Measurements from ENCODE around the gene RPAP3. TPM values are rescaled to one million over a fixed set of nuclear protein-coding genes. Genes with fewer than 3 reads are reported as not detected.

The RPAP3 gene
- total RNA-seq, 1 experiment from 2014 or later: 22.5 TPM

DNA sequence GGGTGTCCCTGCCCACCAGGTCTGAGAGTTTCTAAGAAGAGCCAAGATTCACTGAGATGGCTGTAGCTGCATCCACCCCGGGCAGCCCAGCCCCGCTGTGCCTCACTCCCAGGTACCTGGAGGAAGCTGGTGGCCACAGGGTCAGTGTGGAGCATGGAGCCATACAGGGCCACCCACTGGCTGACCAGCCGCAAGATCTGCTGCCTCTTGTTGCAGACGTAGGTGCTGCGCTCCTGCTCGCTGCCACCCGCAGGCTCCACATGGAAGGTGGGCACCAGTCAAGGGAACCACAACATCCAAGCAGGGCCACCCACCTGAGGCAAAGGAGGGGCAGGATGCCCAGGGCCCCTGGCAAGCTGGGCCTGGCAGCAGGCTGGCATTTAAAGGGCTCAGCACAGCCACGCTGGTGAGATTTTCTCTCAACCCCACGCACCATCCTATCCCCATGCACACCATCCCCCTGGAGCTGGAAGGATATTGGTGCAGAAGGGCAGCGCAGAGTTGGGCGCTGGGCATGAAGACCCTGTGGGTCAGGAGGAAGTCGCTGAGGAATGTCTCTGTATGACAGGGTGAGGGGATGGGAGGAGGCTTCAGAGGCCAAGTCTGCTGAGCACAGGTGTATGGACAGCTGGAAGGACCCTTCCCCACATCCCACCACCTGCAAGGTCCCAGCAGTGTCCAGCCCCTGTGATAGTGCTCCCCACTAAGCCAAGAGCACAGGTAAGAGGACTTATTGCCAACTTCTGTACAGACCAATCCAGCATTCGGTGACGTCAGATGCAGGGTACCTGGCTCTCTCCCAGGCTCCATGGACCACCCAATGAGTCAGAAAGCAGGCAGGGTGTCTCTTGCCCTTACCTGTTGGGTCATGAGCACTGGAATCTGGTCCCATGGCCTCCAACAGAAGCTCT, 42.0 kb upstream of the RPAP3 start:
- Mint-ChIP-seq H3K4me1 (ENCODE audit: insufficient read depth, unreplicated experiment) (peaks cover 10% of the 10 kb centered on the region), H3K27me3 (ENCODE audit: insufficient read depth, unreplicated experiment) (peaks cover 17% of the 10 kb centered on the region), H3K4me3 (ENCODE audit: unreplicated experiment) (no peak overlapping the region), H3K36me3 (ENCODE audit: insufficient read depth, unreplicated experiment) (peaks cover 6% of the 10 kb centered on the region), H3K9me3 (ENCODE audit: unreplicated experiment) (no peaks in the 10 kb centered on the region), H3K27ac (ENCODE audit: low read depth, unreplicated experiment) (no peak overlapping the region)
- POLR2A ChIA-PET: no interaction called here
- BruUV-seq (replicated peaks): no TSS peak
- TF ChIP-seq, protein P1, sequence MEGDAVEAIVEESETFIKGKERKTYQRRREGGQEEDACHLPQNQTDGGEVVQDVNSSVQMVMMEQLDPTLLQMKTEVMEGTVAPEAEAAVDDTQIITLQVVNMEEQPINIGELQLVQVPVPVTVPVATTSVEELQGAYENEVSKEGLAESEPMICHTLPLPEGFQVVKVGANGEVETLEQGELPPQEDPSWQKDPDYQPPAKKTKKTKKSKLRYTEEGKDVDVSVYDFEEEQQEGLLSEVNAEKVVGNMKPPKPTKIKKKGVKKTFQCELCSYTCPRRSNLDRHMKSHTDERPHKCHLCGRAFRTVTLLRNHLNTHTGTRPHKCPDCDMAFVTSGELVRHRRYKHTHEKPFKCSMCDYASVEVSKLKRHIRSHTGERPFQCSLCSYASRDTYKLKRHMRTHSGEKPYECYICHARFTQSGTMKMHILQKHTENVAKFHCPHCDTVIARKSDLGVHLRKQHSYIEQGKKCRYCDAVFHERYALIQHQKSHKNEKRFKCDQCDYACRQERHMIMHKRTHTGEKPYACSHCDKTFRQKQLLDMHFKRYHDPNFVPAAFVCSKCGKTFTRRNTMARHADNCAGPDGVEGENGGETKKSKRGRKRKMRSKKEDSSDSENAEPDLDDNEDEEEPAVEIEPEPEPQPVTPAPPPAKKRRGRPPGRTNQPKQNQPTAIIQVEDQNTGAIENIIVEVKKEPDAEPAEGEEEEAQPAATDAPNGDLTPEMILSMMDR (IDR thresholded peaks at IDR 0.05; ENCODE audit: unreplicated experiment): no peak
- CTCF ChIA-PET: interaction anchor here (0.6 to 2.4 kb wide), 7 partner anchors 19 to 338 kb away, joined by 3 to 23 read pairs (median 5); no protein-coding TSS in a partner anchor
- no peak for DNase-seq (ENCODE audit: unreplicated experiment)
- intact Hi-C loops (cut with micrococcal nuclease): no loop called here

DNA sequence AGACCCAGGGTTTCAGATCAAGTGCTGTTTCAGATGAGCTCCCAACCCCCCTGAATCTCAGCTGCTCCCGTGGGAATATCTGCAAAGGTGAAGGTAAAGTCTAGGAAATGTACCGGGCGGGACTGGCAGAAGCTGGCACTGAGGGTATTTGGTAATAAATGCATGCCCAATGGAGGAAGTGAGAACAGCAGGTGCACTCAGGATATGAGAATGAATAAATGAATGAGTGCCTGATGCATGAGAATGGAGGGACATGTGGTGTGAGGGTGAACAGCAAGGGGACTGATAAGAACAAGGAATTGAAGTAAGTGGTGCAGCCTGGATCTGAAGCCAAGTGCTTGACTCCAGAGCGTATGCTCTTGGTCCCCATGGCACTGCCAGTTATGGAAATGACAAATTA, 41.3 kb upstream of the RPAP3 start:
- Mint-ChIP-seq H3K27me3 (ENCODE audit: insufficient read depth, unreplicated experiment) (peaks cover 17% of the 10 kb centered on the region), H3K27ac (ENCODE audit: low read depth, unreplicated experiment) (no peak overlapping the region), H3K4me3 (ENCODE audit: unreplicated experiment) (no peak overlapping the region), H3K4me1 (ENCODE audit: insufficient read depth, unreplicated experiment) (peaks cover 3% of the 10 kb centered on the region), H3K9me3 (ENCODE audit: unreplicated experiment) (no peaks in the 10 kb centered on the region), H3K36me3 (ENCODE audit: insufficient read depth, unreplicated experiment) (peaks cover 6% of the 10 kb centered on the region)
- ChIA-PET POLR2A (interaction anchor here (0.8 kb wide), 1 partner anchor 8 kb away, joined by 3 read pairs; no protein-coding TSS in a partner anchor), CTCF (interaction anchor here (0.6 to 2.4 kb wide), 9 partner anchors 19 to 97 kb away, joined by 3 to 23 read pairs (median 4); no protein-coding TSS in a partner anchor)
- intact Hi-C loops (cut with micrococcal nuclease): no loop called here
- DNase-seq (ENCODE audit: unreplicated experiment): no peak
- TF ChIP-seq, protein P1 (IDR thresholded peaks at IDR 0.05; ENCODE audit: unreplicated experiment): no peak
- no TSS peak for BruUV-seq (replicated peaks)

DNA sequence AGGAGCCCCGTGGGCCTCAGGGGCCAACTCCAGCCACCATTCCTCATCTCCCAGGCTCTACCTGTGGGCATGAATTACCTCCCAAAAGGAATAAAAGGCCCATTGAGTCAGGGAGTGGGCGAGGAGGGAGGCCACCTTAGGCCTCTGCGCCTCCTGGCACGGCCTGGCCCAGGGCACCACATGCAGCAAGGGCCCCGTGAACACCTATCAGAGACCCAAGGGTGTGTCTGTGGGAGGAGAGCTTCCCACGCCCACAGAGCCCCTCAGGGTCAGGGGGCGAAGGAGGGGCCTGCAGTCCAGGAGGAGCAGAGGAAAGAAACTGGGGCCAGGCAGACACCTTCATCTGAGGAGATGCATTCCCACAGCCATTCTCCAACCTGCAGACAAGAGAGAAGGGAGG, 40.7 kb upstream of the RPAP3 start:
- no peak overlapping the region for H3K4me3 Mint-ChIP-seq (ENCODE audit: unreplicated experiment)
- POLR2A ChIA-PET: interaction anchor here (0.8 kb wide), 1 partner anchor 9 kb away, joined by 3 read pairs; no protein-coding TSS in a partner anchor
- no TSS peak for BruUV-seq (replicated peaks)
- H3K27ac Mint-ChIP-seq (ENCODE audit: low read depth, unreplicated experiment): no peak overlapping the region
- peaks cover 4% of the 10 kb centered on the region for H3K36me3 Mint-ChIP-seq (ENCODE audit: insufficient read depth, unreplicated experiment)
- DNase-seq (ENCODE audit: unreplicated experiment): no peak
- intact Hi-C loops (cut with micrococcal nuclease): no loop called here
- TF ChIP-seq, protein P1 (IDR thresholded peaks at IDR 0.05; ENCODE audit: unreplicated experiment): no peak
- no peaks in the 10 kb centered on the region for H3K9me3 Mint-ChIP-seq (ENCODE audit: unreplicated experiment)
- H3K4me1 Mint-ChIP-seq (ENCODE audit: insufficient read depth, unreplicated experiment): peaks cover under 1% of the 10 kb centered on the region
- H3K27me3 Mint-ChIP-seq (ENCODE audit: insufficient read depth, unreplicated experiment): peaks cover 17% of the 10 kb centered on the region
- CTCF ChIA-PET: interaction anchor here (0.6 to 6.1 kb wide), 8 partner anchors 20 to 97 kb away, joined by 3 to 69 read pairs (median 4); no protein-coding TSS in a partner anchor

DNA sequence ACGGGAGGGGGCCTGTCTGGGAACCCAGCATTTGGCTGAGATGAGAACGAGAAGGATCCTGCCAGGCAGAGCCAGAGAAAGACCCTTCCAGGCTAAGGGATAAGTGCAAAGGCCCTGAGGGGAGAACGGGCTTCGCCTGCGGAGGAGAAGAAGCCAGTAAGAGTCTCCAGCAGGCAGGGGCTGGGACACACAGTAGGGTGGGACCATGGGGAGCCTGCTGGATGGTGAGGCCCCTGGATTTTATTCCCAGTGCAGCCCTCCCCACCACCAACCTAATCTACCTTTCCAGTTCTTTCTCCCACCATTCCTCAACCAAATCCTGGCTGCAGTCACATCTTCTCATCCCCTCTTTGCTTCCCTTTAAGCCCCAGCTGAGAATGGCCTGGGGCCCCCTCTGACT, 40.2 kb upstream of the RPAP3 start:
- H3K9me3 Mint-ChIP-seq (ENCODE audit: unreplicated experiment): no peaks in the 10 kb centered on the region
- CTCF ChIA-PET: interaction anchor here (1.1 to 6.1 kb wide), 7 partner anchors 17 to 94 kb away, joined by 3 to 173 read pairs (median 9); partner anchors contain the start of gene ENDOU
- H3K27ac Mint-ChIP-seq (ENCODE audit: low read depth, unreplicated experiment): no peak overlapping the region
- POLR2A ChIA-PET: interaction anchor here (4.9 kb wide), 1 partner anchor 30 kb away, joined by 25 read pairs; no protein-coding TSS in a partner anchor
- BruUV-seq (replicated peaks): no TSS peak
- intact Hi-C loops (cut with micrococcal nuclease): no loop called here
- H3K27me3 Mint-ChIP-seq (ENCODE audit: insufficient read depth, unreplicated experiment): peaks cover 17% of the 10 kb centered on the region
- H3K36me3 Mint-ChIP-seq (ENCODE audit: insufficient read depth, unreplicated experiment): no peaks in the 10 kb centered on the region
- H3K4me1 Mint-ChIP-seq (ENCODE audit: insufficient read depth, unreplicated experiment): peaks cover 5% of the 10 kb centered on the region
- no peak for DNase-seq (ENCODE audit: unreplicated experiment)
- TF ChIP-seq, protein P1 (IDR thresholded peaks at IDR 0.05; ENCODE audit: unreplicated experiment): no peak
- H3K4me3 Mint-ChIP-seq (ENCODE audit: unreplicated experiment): no peak overlapping the region
